ENCODE data around the gene HMGB2. TPM values are rescaled to one million over a fixed set of nuclear protein-coding genes. Genes with fewer than 3 reads are reported as not detected.

The HMGB2 gene
- total and polyA plus RNA-seq, 12 donors = 7.5 to 83.1 (median 24.7) TPM

- TF ChIP-seq, protein P1, sequence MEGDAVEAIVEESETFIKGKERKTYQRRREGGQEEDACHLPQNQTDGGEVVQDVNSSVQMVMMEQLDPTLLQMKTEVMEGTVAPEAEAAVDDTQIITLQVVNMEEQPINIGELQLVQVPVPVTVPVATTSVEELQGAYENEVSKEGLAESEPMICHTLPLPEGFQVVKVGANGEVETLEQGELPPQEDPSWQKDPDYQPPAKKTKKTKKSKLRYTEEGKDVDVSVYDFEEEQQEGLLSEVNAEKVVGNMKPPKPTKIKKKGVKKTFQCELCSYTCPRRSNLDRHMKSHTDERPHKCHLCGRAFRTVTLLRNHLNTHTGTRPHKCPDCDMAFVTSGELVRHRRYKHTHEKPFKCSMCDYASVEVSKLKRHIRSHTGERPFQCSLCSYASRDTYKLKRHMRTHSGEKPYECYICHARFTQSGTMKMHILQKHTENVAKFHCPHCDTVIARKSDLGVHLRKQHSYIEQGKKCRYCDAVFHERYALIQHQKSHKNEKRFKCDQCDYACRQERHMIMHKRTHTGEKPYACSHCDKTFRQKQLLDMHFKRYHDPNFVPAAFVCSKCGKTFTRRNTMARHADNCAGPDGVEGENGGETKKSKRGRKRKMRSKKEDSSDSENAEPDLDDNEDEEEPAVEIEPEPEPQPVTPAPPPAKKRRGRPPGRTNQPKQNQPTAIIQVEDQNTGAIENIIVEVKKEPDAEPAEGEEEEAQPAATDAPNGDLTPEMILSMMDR (IDR thresholded peaks at IDR 0.05) = no peak
- no peak for TF ChIP-seq POLR2A (IDR thresholded peaks at IDR 0.05)
- 38 to 52% (median 43%) methylated on average over 2 of the region's 2 CpGs for WGBS, 4 donors
- no peak overlapping the region for H3K27ac ChIP-seq
Measured at GRCh38 chr4:173365359-173365996, 31.3 kb upstream of the HMGB2 start.

GRCh38 chr4:173362666-173363065 lies 28.5 kb upstream of the HMGB2 start:
- no peak overlapping the region for H3K27ac ChIP-seq
- intact Hi-C loops (cut with DNase I) = no loop called here
- no peak for DNase-seq
- no peaks in the 10 kb centered on the region for H3K9me3 ChIP-seq (replicated peaks in 1 of 3)
- no peaks in the 10 kb centered on the region for H3K4me1 ChIP-seq (replicated peaks in 1 of 2)
- no peaks in the 10 kb centered on the region for H3K36me3 ChIP-seq (replicated peaks in 1 of 2)
- 85 to 87% (median 87%) methylated on average over 3 of the region's 3 CpGs for WGBS, 4 donors
- H3K27me3 ChIP-seq = no peaks in the 10 kb centered on the region
- H3K4me3 ChIP-seq = no peak overlapping the region
- TF ChIP-seq, protein P1 (IDR thresholded peaks at IDR 0.05) = no peak
- no peak for TF ChIP-seq POLR2A (IDR thresholded peaks at IDR 0.05)

More at GRCh38 chr4:173365359-173365996, 31.3 kb upstream of the HMGB2 start:
- no peaks in the 10 kb centered on the region for H3K9me3 ChIP-seq (replicated peaks in 1 of 3)
- H3K4me1 ChIP-seq (replicated peaks in 1 of 2) = peaks cover 0 to 5% of the 10 kb centered on the region in 2 donors
- H3K4me3 ChIP-seq = no peak overlapping the region
- H3K27me3 ChIP-seq = no peaks in the 10 kb centered on the region
- intact Hi-C loops (cut with DNase I) = no loop called here
- no peak for DNase-seq
- no peaks in the 10 kb centered on the region for H3K36me3 ChIP-seq (replicated peaks in 1 of 2)

- intact Hi-C loops (cut with DNase I) = no loop called here
- no peak overlapping the region for H3K4me3 ChIP-seq
- H3K4me1 ChIP-seq (replicated peaks in 1 of 2) = no peaks in the 10 kb centered on the region
- H3K9me3 ChIP-seq (replicated peaks in 1 of 3) = no peaks in the 10 kb centered on the region
- no peak overlapping the region for H3K27ac ChIP-seq
- TF ChIP-seq, protein P1 (IDR thresholded peaks at IDR 0.05) = peak in 2 of 6 experiments; percentile 34 to 38
- no peak for TF ChIP-seq POLR2A (IDR thresholded peaks at IDR 0.05)
- 49 to 60% (median 54%) methylated on average over 5 of the region's 5 CpGs for WGBS, 4 donors
- no peaks in the 10 kb centered on the region for H3K27me3 ChIP-seq
- H3K36me3 ChIP-seq (replicated peaks in 1 of 2) = no peaks in the 10 kb centered on the region
- no peak for DNase-seq
Measured at GRCh38 chr4:173360587-173361221, 26.5 kb upstream of the HMGB2 start.

DNA sequence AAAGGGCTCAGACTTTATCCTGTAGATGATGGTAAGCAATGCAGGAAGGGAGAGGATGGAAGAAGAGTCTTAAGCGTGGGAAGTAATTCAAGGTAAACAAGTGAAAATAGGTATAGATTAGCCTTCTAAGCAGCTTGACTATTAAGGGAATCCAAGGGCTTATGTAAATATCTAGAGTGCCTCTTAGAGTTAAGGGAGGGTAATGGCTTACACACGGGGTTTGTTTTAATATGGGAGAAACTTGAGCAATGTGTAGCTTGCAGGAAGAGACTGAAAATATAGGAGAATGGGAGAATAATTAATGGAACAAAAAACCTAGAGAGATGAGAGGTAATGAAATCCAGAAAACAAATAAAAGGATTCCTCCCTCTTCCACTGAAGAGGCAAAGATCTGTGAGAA lies 23.8 kb upstream of the HMGB2 start:
- Histone ChIP-seq H3K27ac (no peak overlapping the region), H3K9me3 (replicated peaks in 1 of 3) (no peaks in the 10 kb centered on the region), H3K27me3 (no peaks in the 10 kb centered on the region), H3K36me3 (replicated peaks in 1 of 2) (no peaks in the 10 kb centered on the region), H3K4me1 (replicated peaks in 1 of 2) (no peaks in the 10 kb centered on the region), H3K4me3 (no peak overlapping the region)
- DNase-seq = no peak
- intact Hi-C loops (cut with DNase I) = no loop called here
- WGBS, 4 donors = 72 to 80% (median 79%) methylated on average over 2 of the region's 2 CpGs
- no peak for TF ChIP-seq POLR2A (IDR thresholded peaks at IDR 0.05)
- TF ChIP-seq, protein P1 (IDR thresholded peaks at IDR 0.05) = no peak
